ENCODE results near the gene ELF1. TPM values are rescaled to one million over a fixed set of nuclear protein-coding genes. Genes with fewer than 3 reads are reported as not detected.

The ELF1 gene
- total and polyA plus RNA-seq, 10 of the 15 experiments (the other 5 are each of a cell fraction or from before 2014, with no cell fraction given), result 43.3 to 97.6 (median 55.7) TPM

GRCh38 chr13:41008349-41008980 lies 10.7 kb downstream of the ELF1 start (continued):
- TF ChIP-seq, protein P1, sequence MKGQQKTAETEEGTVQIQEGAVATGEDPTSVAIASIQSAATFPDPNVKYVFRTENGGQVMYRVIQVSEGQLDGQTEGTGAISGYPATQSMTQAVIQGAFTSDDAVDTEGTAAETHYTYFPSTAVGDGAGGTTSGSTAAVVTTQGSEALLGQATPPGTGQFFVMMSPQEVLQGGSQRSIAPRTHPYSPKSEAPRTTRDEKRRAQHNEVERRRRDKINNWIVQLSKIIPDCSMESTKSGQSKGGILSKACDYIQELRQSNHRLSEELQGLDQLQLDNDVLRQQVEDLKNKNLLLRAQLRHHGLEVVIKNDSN (IDR thresholded peaks at IDR 0.05; ENCODE audit: borderline replicate concordance, extremely low read length, insufficient read depth, low read depth, low read length), result no peak
- TF ChIP-seq RAD21 (IDR thresholded peaks at IDR 0.05; ENCODE audit: insufficient read depth, low read depth, low read length), result no peak
- TF ChIP-seq, protein P2, sequence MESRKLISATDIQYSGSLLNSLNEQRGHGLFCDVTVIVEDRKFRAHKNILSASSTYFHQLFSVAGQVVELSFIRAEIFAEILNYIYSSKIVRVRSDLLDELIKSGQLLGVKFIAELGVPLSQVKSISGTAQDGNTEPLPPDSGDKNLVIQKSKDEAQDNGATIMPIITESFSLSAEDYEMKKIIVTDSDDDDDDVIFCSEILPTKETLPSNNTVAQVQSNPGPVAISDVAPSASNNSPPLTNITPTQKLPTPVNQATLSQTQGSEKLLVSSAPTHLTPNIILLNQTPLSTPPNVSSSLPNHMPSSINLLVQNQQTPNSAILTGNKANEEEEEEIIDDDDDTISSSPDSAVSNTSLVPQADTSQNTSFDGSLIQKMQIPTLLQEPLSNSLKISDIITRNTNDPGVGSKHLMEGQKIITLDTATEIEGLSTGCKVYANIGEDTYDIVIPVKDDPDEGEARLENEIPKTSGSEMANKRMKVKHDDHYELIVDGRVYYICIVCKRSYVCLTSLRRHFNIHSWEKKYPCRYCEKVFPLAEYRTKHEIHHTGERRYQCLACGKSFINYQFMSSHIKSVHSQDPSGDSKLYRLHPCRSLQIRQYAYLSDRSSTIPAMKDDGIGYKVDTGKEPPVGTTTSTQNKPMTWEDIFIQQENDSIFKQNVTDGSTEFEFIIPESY (IDR thresholded peaks at IDR 0.05), result no peak
- TF ChIP-seq MYC (IDR thresholded peaks at IDR 0.05; ENCODE audit: insufficient read depth, insufficient read length, insufficient replicate concordance, low read length, severe bottlenecking), result no peak
- TF ChIP-seq ZNF384 (IDR thresholded peaks at IDR 0.05; ENCODE audit: borderline replicate concordance, low read depth, low read length), result peak; percentile 66
- TF ChIP-seq MYB (IDR thresholded peaks at IDR 0.05; ENCODE audit: borderline replicate concordance, low read depth, low read length), result no peak
- TF ChIP-seq EP300 (IDR thresholded peaks at IDR 0.05; ENCODE audit: borderline replicate concordance in 1 of 2, control insufficient read depth in 1 of 2, low read depth in 2 of 2, low read length in 2 of 2), result no peak
- TF ChIP-seq, protein P3, sequence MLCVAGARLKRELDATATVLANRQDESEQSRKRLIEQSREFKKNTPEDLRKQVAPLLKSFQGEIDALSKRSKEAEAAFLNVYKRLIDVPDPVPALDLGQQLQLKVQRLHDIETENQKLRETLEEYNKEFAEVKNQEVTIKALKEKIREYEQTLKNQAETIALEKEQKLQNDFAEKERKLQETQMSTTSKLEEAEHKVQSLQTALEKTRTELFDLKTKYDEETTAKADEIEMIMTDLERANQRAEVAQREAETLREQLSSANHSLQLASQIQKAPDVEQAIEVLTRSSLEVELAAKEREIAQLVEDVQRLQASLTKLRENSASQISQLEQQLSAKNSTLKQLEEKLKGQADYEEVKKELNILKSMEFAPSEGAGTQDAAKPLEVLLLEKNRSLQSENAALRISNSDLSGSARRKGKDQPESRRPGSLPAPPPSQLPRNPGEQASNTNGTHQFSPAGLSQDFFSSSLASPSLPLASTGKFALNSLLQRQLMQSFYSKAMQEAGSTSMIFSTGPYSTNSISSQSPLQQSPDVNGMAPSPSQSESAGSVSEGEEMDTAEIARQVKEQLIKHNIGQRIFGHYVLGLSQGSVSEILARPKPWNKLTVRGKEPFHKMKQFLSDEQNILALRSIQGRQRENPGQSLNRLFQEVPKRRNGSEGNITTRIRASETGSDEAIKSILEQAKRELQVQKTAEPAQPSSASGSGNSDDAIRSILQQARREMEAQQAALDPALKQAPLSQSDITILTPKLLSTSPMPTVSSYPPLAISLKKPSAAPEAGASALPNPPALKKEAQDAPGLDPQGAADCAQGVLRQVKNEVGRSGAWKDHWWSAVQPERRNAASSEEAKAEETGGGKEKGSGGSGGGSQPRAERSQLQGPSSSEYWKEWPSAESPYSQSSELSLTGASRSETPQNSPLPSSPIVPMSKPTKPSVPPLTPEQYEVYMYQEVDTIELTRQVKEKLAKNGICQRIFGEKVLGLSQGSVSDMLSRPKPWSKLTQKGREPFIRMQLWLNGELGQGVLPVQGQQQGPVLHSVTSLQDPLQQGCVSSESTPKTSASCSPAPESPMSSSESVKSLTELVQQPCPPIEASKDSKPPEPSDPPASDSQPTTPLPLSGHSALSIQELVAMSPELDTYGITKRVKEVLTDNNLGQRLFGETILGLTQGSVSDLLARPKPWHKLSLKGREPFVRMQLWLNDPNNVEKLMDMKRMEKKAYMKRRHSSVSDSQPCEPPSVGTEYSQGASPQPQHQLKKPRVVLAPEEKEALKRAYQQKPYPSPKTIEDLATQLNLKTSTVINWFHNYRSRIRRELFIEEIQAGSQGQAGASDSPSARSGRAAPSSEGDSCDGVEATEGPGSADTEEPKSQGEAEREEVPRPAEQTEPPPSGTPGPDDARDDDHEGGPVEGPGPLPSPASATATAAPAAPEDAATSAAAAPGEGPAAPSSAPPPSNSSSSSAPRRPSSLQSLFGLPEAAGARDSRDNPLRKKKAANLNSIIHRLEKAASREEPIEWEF (IDR thresholded peaks at IDR 0.05; ENCODE audit: insufficient replicate concordance, low read depth, low read length), result no peak
- no peak for TF ChIP-seq TCF12 (IDR thresholded peaks at IDR 0.05; ENCODE audit: low read depth, low read length)
- peak; percentile 47; the same call in 1 of the 2 replicates for TF ChIP-seq CREM (IDR thresholded peaks at IDR 0.05; ENCODE audit: low read depth)
- TF ChIP-seq TCF7 (IDR thresholded peaks at IDR 0.05; ENCODE audit: borderline replicate concordance), result peak; percentile 44; the same call in 1 of the 2 replicates
- TF ChIP-seq, protein P4, sequence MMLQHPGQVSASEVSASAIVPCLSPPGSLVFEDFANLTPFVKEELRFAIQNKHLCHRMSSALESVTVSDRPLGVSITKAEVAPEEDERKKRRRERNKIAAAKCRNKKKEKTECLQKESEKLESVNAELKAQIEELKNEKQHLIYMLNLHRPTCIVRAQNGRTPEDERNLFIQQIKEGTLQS (IDR thresholded peaks at IDR 0.05; ENCODE audit: borderline replicate concordance, extremely low read depth, low read depth, low read length), result no peak
- TF ChIP-seq, protein P5, sequence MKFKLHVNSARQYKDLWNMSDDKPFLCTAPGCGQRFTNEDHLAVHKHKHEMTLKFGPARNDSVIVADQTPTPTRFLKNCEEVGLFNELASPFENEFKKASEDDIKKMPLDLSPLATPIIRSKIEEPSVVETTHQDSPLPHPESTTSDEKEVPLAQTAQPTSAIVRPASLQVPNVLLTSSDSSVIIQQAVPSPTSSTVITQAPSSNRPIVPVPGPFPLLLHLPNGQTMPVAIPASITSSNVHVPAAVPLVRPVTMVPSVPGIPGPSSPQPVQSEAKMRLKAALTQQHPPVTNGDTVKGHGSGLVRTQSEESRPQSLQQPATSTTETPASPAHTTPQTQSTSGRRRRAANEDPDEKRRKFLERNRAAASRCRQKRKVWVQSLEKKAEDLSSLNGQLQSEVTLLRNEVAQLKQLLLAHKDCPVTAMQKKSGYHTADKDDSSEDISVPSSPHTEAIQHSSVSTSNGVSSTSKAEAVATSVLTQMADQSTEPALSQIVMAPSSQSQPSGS (IDR thresholded peaks at IDR 0.05; ENCODE audit: low read length), result 0 out of 2 replicates have a peak, but pooled peaks have one; percentile 41
- no peak for TF ChIP-seq KLF5 (IDR thresholded peaks at IDR 0.05; ENCODE audit: partially characterized antibody)
- peak; percentile 14; the same call in 1 of the 2 replicates for TF ChIP-seq BMI1 (IDR thresholded peaks at IDR 0.05; ENCODE audit: borderline replicate concordance)
- TF ChIP-seq STAT3 (IDR thresholded peaks at IDR 0.05; ENCODE audit: low read depth, low read length), result no peak
- TF ChIP-seq PAX8 (IDR thresholded peaks at IDR 0.05), result no peak
- TF ChIP-seq WRNIP1 (IDR thresholded peaks at IDR 0.05; ENCODE audit: borderline replicate concordance, low read depth, low read length), result no peak
- TF ChIP-seq NFYB (IDR thresholded peaks at IDR 0.05; ENCODE audit: insufficient read depth, low read depth, low read length), result no peak
